Activated CD8-positive, alpha-beta memory T cell treated with anti-CD3 and anti-CD28 coated beads for 1 hour (primary cell): ENCODE measurements around the gene LRRC4.

Experiments
- DNase-seq, 2 donors: peaks; one replicate each; pipeline ENCODE4 v3.0.0-alpha.2; 2020; ENCODE audit warnings: low read depth in 1 of 2; ENCODE audit errors: extremely low read depth in 1 of 2

The LRRC4 gene

DNA sequence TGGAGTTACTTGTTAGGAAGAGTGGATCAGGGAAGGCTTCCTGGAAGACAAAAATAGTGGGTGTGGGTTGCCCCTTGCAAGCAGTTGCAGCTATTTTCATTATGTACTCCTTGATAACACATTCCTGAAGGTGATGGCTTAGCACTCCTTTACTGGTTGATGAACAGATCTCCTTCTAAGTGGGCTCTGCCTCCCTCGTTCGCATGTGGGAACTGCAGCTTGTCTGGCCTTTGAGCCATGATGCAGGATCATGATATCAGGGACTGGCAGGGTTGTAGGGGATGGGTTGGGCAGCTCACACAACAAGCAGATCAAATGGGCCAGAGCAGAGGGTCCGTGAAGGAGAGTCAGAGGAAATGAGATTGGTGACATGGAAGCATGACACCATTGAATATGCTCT, 28.8 kb upstream of the LRRC4 start:
- DNase-seq, result no peak

DNA sequence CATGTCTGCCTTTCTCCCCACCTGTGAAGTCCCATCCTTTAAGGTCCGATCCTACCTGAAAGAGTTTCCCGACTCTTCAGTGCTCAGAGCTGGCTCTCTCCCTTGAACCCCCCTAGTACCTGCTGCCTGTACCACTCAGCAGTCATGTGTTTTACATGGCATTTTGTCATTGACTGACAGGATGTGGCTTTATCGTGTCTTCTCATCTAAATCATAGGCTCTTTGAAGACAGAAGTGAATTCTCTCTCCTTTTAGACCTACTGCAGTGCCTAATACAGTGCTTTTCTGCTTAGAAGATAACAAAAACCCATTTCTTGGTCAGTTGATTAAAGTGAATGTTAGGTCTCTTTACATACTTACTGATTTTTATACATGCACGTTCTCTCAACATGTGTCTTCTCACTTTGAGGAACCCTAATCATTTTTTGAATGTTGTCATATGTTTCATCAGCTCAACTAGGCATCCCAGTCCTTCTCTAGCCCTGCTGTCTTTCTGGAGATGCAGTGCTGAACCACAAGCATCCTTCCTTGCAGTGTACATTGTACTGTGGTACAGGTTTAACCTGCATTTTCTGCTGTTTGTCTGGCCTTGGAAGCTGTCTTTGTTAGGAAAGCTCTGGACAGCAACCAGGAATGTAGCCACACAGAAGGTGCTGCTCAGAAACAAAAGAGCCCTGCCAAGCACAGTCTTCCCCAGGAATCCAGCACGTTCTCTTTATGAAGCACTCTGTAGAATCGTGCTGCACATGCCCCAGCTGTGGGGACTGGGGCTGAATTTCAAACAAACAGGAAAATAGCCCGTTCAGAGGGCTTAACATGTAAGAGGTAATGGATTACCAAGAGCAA, 28.1 kb upstream of the LRRC4 start:
- no peak for DNase-seq

DNA sequence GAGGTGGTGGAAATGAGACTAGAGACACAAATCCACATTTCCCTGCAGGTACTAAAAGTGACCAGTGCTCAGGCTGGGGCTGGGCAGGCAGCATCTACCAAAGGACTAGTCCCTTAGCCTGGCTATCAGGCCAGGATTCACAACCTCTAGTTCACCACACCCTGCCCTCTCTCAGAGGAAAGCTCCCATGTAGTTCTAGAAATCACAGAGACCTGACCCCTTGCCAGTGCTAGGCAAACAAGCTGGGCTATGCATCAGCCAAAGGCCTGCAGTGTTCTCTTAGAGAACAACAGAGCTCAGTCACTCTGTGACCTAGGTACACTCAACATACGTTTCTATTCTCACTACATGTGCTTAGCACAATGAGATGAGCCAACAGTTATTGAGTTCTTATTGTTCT, 26.7 kb upstream of the LRRC4 start:
- DNase-seq, result no peak

DNA sequence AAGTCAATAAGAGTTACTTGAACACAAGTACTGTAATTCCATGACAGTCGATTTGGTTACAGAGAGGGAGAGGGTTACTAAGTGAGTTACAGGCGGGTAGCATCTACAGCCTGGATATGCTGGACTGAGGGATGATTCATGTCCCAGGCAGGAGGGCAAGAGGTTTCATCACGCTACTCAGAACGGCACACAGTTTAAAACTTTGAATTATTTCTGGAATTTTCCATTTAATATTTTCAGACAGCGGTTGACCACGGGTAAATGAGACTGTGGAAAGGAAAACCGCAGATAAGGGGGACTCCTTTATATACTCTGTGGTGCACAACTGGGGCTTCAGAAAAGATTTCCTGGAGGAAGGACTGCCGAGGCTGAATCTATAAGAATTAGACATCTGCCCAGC, 25.7 kb upstream of the LRRC4 start:
- DNase-seq, result no peak

DNA sequence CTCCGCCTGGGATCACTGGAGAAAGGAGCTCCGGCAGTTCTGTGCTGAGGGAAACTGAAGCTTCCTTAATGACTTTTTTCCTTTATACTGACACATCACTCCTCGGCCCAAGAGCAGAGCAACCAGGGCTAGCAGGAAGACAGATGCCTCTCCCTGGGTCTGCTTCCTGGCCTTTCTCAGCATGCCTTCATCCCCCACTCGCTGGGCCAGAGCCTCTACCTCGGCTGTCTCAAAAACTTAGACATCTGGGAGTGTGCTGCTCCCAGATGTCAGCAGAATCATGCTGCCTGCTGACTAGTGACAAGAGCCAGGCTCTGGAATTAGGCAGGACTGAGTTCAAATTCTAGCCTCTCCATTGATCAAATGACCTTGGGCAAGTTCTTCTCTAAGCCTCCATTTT, 24.4 kb upstream of the LRRC4 start:
- no peak for DNase-seq

DNA sequence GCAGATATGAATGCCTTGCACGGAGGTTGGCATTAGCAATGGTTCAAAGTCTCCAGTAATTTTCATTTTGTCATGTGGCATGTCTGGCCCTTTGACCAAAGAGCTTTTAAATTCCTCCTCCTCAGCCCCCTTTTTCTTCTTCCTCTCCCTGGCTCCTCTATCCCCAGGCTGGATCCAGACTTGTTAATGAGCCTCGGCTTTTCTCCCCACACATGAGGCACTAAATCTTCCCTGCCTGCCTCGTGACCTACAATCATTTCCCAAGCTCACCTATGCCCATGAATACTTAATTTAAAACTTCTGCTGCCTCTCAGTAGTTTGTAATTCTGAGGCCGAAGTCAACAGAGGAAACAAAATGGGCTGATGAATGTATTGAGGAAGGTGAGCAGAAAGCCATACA, 23.3 kb upstream of the LRRC4 start:
- no peak for DNase-seq

DNA sequence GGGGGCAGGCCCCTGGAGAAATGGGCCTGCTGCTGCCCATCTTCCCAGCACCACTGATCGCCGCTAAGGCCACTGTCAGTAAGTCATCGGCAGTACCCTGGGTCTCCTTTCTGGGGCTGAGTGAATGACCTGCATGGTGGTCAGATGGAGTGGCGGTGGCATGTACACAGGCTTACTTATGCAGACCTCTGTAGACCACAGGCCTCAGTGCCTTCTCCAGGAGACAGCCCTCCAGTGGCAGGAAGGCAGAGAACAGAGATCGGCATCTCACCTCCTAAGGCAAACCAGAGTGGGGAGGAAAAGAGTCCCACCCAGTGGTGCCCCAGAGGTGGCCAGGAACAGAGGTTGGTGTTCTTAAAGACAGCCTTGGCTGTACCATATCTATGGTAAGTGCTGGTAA, 22.8 kb upstream of the LRRC4 start:
- no peak for DNase-seq

DNA sequence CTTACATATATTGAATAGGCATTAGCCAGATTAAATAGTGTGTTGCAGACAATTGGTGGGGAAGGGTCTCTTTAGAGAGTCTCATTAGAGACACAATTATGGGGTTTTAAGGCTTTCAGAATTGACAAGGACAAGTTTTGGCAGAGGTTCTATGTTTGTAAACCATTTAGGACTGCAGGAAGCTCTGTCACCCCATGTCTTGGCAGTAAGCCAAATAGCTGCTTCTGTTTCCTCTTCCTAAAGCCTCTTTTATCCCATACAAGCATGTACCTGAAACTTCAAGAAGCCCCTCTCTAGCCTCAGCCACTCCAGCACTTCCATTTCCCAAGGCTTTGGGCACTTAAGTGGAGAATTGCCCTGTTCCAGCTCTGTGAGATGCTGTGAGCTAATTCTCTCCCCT, 21.8 kb upstream of the LRRC4 start:
- DNase-seq, result no peak

DNA sequence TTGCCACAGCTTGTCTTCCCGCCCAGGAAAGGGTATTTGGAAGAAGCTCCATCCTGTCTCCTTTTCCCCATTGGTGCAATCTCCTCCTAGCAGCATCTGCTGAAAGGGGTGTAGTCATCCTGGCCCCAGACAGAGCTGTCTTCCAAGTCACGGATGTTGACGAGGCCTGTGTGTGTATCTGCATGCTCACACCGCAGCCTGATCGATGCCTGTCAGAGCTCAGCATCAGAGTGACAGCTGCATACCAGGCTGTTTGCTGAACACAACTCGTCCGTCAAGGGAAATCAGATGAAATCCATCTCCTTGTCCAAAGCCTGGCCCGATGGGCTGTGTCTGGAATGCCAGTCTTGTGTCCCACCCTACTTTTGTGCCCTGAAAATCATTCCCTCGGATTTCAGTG, 21.2 kb upstream of the LRRC4 start:
- no peak for DNase-seq

DNA sequence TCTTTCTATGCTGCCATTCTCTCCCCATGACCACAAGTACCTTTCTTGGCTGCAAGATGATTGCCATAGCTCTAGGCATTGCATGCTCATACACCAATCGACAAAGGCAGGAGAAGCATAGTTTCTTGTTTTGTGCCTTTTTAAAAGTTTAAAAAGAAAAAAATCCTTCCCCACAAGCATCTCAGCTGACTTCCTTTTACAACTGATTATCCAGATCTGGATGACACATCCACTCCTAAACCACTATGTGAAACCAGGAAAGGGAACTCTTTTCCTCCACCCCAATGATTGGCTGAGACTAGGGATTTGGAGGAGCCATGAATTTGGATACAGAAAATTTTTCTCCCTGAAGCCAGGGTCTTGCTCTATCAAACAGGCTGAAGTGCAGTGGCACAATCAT, 14.5 kb upstream of the LRRC4 start:
- DNase-seq, result no peak

DNA sequence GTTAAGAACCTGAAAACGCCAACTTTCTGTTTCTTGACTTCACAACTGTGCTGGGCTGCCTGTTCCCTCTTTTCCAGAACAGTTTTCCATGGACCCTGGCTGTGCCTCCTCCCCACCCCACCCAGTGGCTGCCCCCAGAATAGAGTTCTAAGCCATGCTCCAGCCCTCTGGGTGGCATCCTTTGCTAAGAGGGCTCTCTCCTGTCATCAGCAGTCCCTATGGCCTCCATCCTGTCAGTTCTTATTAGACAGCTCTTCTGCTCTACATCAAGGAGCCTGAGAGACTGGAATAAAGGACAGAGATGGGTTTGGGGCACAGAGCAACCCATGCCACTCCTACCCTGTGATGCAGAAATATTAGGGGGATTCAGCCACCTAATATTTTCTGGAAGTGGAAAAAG, 13.9 kb upstream of the LRRC4 start:
- DNase-seq, result no peak

DNA sequence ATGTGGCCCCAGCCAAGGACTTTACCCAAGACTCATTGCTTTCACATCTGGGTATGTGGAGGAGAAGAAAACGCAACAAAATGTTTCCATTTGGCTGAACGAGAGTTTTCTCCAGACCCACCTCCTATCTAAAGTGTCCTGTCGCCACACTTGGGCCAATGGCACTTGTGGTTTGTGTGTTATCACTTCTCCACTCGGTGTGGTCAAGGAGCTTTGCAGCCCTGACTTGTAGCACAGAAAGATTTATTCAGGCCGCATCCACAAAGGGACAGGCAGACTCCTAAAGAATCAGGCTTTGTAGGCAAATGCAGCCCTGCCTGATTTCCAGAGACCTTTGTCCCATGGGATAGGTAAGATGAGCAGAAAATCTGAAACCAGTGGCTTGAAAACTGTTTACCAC, 12.8 kb upstream of the LRRC4 start:
- DNase-seq, result no peak

DNA sequence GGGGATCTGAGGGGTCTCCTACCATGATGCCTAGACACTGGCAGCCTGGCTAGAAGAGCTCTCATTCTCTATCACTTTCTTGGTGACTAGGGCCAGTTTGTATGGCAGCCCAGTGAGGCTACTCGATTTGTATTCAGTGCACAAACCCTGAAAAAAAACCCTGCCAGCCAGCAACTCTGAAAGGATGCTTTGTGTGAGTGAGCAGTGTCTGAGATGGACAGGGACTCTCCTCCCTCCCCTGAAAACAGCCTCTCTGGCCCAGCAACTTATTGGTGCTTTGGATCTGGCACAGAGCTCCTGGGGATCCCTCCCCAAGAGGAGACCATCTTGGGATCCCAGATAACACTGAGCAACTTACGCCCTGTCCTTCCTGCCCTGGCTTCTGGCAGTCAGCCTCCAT, 10.8 kb upstream of the LRRC4 start:
- no peak for DNase-seq

DNA sequence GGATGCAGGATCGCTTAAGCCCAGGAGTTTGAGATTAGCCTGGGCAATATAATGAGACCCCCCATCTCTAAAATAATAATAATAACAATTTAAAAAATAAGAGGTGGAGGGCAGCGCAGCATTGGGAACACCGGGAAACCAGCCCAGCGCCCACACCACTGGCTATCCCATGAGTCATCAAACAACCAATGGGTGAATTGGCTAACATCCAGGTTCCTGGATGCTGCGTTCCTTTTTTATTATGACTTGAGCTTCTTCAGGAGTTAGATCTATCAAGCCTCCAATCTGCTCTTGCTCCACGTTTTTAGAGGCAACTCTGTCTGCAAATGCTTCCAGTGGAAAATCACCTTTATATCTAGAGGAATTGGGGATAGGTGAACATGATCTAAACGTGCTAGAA, 10.0 kb upstream of the LRRC4 start:
- no peak for DNase-seq

DNA sequence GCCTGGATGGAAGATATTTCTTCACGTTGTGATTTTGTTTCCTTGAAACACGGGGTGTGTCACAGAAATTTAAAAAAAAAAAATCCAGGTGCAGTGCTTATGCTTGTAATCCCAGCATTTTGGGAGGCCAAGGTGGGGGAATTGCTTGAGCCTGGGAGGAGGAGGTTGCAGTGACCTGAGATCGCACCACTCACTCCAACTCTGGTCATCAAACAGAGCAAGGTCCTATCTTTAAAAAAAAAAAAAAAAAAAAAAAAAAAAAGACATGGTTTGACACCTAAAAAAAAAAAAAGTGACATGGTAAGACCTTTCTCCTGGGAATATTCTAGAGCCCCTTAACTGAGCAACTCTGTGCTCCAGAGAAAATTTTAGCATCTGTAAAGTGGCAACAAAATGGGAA, 9.0 kb upstream of the LRRC4 start:
- no peak for DNase-seq

DNA sequence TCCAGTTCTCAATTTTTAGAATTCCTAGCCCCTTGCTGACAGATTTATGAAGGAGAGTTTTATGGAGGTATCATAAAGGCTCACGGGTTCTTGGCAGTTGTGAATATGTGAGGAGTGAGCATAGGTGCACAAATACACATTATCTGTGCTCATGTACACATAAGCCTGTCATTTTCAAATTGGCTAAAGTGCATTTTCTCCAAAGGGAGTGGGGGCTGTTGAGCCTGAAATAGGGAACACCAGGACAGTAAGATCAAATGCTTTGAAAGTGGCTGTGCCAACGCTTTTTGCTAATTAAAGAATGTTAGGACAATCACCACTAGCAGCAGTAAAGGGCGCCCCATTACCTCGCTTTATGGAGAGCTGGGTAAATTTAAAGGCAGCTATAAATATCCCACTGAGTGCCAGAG, 8.3 kb upstream of the LRRC4 start:
- DNase-seq, result no peak

DNA sequence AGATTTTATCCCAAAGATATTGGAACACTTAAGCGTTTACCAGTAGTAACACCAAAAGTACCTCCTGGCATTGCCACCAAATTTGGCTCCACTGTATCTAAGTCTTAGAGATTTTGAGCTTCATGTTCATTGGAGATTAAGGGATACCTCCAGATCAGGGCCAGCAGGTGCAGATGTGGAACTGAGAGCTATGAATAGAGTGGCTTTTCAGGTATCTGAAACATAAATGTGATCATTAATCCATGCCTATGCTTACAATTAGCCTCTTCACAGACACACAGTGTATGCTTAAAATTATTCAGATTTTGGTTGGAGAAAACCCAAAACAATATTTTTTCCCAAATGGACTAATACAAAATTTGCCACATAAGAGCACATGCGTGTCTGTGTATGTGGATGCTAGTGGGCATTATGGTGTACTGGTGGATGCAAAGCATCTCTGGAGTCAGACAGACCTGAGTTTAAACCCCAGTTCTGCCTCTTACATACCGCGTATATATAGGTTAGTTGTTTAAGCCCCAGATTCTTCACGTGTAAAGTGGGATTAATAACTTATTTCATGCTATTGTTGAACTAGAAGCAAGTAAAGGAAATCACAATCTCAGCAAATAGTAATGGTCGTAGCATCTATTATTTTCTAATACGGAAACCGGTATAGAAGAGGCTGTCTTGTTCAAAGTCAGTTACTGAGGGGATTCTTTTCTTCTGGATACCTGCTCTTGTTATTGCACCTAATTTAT, 6.8 kb upstream of the LRRC4 start:
- no peak for DNase-seq

DNA sequence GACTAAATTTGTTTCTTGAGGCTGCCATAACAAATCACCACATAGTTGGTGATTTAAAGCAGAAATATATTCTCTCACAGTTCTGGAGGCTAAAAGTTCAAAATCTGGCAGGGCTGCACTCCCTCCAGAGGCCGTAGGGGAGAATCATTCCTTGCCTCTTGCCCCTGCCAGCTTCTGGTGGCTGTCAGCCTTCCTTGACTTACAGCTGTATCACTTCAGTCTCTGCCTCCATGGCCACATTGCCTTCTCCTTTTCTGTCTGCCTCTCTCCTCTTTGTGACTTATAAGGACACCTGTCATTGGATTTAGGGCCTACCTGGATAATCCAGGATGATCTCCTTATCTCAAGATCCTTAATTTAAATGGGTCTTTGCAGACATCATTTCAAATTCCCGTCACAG, 5.8 kb upstream of the LRRC4 start:
- no peak for DNase-seq

DNA sequence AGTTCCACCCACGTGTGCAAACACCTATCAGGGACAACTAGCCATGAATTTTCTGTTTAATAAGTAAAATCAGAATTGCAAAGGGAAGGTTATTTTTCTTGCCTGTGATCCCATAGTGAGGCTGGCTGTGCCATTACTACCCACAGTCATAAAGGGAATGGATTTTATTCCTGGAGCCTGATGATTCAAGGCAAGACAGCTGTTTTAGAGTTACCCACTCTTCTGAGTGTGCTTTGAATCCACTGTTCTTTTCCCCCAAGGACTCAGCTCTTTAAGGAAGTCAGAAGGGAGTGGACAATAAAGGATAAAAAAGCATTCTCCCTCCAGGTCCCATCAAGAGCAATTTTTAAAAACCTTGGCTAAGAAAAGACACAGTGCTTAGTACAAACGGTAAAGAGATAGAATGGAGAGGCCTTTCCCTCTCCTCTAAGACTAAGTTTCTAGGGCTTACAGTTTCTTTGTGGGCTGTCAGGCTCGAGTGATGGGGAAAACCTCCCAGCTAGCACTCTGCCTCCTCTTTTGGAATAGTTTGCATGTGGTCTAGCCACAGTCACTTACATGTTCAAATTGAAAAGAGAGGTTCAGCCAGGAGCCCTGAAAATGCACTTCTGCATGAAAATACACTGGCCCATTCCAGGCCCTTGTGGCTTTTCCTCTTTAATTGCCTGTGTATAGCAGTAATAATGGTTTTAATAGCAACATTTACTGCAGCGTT, 5.1 kb upstream of the LRRC4 start:
- no peak for DNase-seq

DNA sequence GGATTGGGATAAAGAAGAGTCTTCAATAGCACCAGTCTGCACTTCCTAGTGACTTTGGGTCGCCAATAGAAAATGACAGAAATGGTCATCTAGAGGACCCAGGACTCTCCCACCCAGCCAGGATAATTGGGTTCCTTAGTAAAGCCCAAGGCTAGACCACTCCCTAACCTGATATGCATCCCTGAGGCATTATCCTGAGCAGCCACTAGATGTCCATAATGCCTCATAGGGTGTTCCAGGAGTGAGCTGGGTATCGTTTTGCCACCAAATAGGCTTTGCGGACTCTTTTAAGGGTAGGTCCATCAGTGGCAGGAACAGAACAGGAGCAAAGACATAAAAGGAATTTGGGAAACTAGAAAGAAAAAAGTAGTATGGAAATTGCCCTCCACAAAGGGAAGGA, 4.5 kb upstream of the LRRC4 start:
- DNase-seq, result no peak

DNA sequence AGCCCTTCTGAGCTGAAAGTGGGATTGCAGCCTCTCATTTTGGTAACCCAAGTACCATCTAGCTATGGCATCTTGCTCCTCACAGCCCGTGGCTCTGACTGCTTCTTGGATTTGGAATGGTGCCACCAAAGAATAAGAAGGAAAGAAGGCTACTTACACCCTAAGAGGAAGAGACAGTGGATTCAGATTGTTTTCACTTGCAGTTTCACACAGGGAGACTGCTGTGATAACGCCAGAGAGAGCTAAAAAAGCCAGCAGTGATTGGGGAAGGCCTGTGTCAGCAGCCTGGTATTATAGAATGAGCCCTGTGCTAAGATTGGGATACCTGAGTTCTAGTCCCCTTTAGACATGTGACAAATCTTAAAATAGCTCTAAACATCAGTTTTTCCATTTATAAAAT, 3.6 kb upstream of the LRRC4 start:
- no peak for DNase-seq

DNA sequence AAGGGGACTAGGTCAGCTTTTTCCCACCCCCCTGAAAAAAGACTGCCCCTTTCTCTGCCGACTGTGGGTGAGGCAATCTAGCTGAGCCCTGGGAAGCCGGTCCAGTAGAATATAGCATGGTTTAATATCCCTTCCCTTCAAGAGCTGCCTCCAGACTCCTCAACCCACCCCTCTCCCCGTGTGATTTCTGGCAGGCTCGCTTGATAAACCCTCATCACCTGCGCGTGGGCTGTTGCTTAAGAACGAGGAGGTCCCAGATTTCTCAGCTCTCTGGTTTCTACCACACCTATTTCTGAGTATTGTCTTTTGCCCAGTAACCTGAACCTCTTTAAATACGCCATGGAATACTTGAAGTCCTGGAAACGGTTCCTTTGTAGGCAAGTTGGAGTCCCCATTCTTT, 2.0 kb upstream of the LRRC4 start:
- DNase-seq, result no peak
